Tibial artery (tissue), 4 donors: ENCODE data around the gene L1CAM.

ENCODE experiments used
- DNase-seq, 2 donors: peaks; one replicate each; pipeline ENCODE4 v3.0.0-alpha.2; 2019
- H3K27ac ChIP-seq, 2 donors: fragments of 200-600 bp; sonication (generic) in 1 of 2; 1 replicate in 1 of 2; 2 replicates in 1 of 2; pipeline ENCODE4 v1.5.1; 2018 to 2019; ENCODE audit warnings: mild to moderate bottlenecking in 1 of 2
- H3K27me3 ChIP-seq, 2 donors: fragments of 200-600 bp; sonication (generic) in 1 of 2; one replicate each; pipeline versions ENCODE4 v1.5.1 to v1.6.0; 2016 to 2019
- H3K36me3 ChIP-seq, 3 donors: fragments of 200-600 bp; sonication (generic) in 2 of 3; one replicate each; pipeline ENCODE4 v1.5.1; 2016 to 2019; ENCODE audit warnings: mild to moderate bottlenecking in 2 of 3
- H3K4me1 ChIP-seq, 4 donors: fragments of 200-600 bp; sonication (generic) in 2 of 4; 1 replicate in 3 of 4; 2 replicates in 1 of 4; pipeline ENCODE4 v1.5.1; 2016 to 2019
- H3K4me3 ChIP-seq, 2 donors: fragments of 200-600 bp; sonication (generic) in 1 of 2; 1 replicate in 1 of 2; 2 replicates in 1 of 2; pipeline ENCODE4 v1.5.1; 2018 to 2019; ENCODE audit warnings: mild to moderate bottlenecking in 2 of 2
- H3K9me3 ChIP-seq, 3 donors: fragments of 200-600 bp; sonication (generic) in 1 of 3; one replicate each; pipeline ENCODE4 v1.5.1; 2016 to 2019
- CTCF ChIP-seq, 2 experiments: fragments of 200-600 bp in 1 of 2; fragments of 450-650 bp in 1 of 2; IDR thresholded peaks; one replicate each; pipeline ENCODE4 v1.5.1; 2017 to 2019; ENCODE audit warnings: antibody characterized with exemption in 2 of 2, mild to moderate bottlenecking in 1 of 2, moderate library complexity in 1 of 2
- intact Hi-C: fragments of 100-400 bp; cut with DNase I; formaldehyde crosslinking; loops from one replicate; pipeline ENCODE4 v1.15.0; 2023; ENCODE audit warnings: low total_unique reads

L1CAM gene

GRCh38 chrX:153903991-153904957 lies 18.3 kb upstream of the L1CAM start, which contains the start of gene AVPR2:
Gene AVPR2, plus strand, starts transcription at chrX:153904673. Its CDS starts 473 bp downstream, at chrX:153905146.
- peaks cover 0 to 16% (median 0%) of the 10 kb centered on the region in 4 donors for H3K4me1 ChIP-seq
- H3K36me3 ChIP-seq = no peaks in the 10 kb centered on the region
- no peaks in the 10 kb centered on the region for H3K27me3 ChIP-seq
- intact Hi-C loops = no loop called here
- TF ChIP-seq CTCF (IDR thresholded peaks at IDR 0.05) = no peak
- H3K4me3 ChIP-seq = no peak within 1 kb of the TSS
- no peaks in the 10 kb centered on the region for H3K9me3 ChIP-seq
- no peak within 1 kb of the TSS for H3K27ac ChIP-seq
- DNase-seq = no peak

DNA sequence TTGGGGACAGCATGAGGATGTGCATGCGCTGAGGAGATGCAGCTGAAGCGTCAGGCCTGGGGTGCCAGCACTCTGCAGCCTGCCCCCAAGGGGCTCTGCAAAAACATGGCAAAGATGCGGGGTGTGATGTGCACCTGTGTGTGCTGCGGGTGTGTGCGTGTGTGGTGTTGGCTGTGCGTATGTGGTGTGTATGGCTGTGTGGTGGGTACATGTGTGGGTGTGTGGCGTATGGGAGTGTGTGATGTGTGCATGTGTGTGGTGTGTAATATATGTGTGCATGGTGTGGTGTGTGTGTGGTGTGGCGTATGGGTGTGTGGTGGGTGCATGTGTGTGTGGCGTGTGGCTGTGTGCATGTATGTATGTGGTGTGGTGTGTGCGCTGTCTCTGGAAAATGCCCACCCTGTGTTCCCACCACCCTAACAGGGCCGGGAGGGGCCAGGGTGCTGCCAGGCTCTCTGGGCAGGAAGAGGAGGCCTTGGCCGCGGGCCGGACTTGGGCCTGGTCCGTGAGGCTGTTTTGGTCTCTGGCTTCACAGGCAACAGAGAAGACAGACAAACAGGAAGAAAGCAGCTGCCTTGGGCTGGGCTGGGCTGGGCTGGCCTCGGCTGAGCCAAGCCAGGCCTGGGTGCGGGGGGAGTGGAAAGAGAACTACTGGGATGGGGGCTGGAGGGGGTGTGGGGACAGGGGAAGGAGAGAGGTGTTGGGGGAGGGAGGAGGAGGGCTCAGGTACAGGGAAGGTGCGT lies 17.4 kb upstream of the L1CAM start:
- intact Hi-C loops = no loop called here
- Histone ChIP-seq H3K4me3 (no peak overlapping the region), H3K27ac (no peak overlapping the region), H3K9me3 (no peaks in the 10 kb centered on the region), H3K36me3 (no peaks in the 10 kb centered on the region), H3K27me3 (no peaks in the 10 kb centered on the region), H3K4me1 (peaks cover 0 to 16% (median 0%) of the 10 kb centered on the region in 4 donors)
- DNase-seq = peak in 1 of 2 donors; percentile 25
- no peak for TF ChIP-seq CTCF (IDR thresholded peaks at IDR 0.05)

DNA sequence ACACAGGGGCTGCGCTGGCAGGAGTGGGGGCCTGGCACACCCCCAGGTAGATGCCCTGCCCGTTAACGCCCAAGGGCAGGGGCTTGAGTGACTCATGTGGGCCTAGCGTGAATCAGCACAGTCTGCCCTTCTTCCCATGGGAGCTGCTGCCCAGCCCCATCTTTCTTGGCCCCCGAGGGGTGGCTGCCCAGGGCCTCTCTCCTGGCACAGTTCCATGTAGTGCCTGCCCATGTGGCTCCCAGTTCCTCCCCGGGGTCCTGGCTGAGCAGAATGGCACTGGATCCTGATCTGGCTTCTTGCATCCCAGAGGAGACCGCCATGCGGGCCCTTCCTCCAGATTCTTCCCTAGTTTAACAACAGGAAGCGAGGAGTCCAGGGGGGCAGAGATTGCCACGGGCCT lies 16.4 kb upstream of the L1CAM start:
- Histone ChIP-seq H3K36me3 (no peaks in the 10 kb centered on the region), H3K27ac (no peak overlapping the region), H3K27me3 (no peaks in the 10 kb centered on the region), H3K4me3 (no peak overlapping the region), H3K9me3 (no peaks in the 10 kb centered on the region), H3K4me1 (peaks cover 0 to 16% (median 0%) of the 10 kb centered on the region in 4 donors)
- intact Hi-C loops = no loop called here
- no peak for DNase-seq
- TF ChIP-seq CTCF (IDR thresholded peaks at IDR 0.05) = no peak

DNA sequence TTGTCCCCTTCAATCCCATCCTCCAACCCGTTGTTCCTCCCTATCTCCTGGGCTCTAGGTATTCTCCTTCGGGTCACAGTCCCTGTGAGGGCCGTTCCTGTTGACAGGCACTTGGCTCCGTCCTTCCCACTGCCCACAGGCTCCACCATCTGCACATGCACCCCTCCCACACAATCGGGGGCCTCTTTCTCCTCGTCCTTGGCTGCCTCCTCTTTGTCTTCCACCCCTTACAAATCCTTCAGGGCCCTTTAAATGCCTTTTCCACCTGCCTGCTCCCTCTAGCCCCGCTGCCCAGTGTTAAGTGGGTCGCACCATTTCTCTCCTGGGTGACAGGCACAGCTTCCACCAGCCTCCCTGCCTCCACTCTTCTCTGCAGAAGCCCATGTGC lies 15.8 kb upstream of the L1CAM start:
- no peaks in the 10 kb centered on the region for H3K27me3 ChIP-seq
- H3K4me3 ChIP-seq = no peak overlapping the region
- H3K27ac ChIP-seq = no peak overlapping the region
- no peaks in the 10 kb centered on the region for H3K36me3 ChIP-seq
- H3K9me3 ChIP-seq = no peaks in the 10 kb centered on the region
- peaks cover 0 to 16% (median 0%) of the 10 kb centered on the region in 4 donors for H3K4me1 ChIP-seq
- intact Hi-C loops = no loop called here
- TF ChIP-seq CTCF (IDR thresholded peaks at IDR 0.05) = no peak
- DNase-seq = no peak

GRCh38 chrX:153900831-153901752 lies 15.1 kb upstream of the L1CAM start:
- intact Hi-C loops = no loop called here
- TF ChIP-seq CTCF (IDR thresholded peaks at IDR 0.05) = no peak
- Histone ChIP-seq H3K9me3 (peaks cover 0 to 3% (median 0%) of the 10 kb centered on the region in 3 donors), H3K4me3 (no peak overlapping the region), H3K27me3 (no peaks in the 10 kb centered on the region), H3K36me3 (no peaks in the 10 kb centered on the region), H3K27ac (no peak overlapping the region), H3K4me1 (peaks cover 0 to 16% (median 0%) of the 10 kb centered on the region in 4 donors)
- DNase-seq = peak; percentile 52 to 68
